Measurements from ENCODE around the gene NOTCH4. TPM values are rescaled to one million over a fixed set of nuclear protein-coding genes. Genes with fewer than 3 reads are reported as not detected.

The NOTCH4 gene
- total and polyA plus RNA-seq, 9 of the 15 experiments (the other 6 are each of a cell fraction or from before 2014, with no cell fraction given), result 0.24 to 4.3 (median 1.7) TPM

GRCh38 chr6:32175711-32176475 is 48.0 kb downstream of the NOTCH4 start, which contains the start of gene AGPAT1 (continued):
- TF ChIP-seq ZBTB2 (IDR thresholded peaks at IDR 0.05) (0 out of 2 replicates have a peak, but pooled peaks have one; percentile 22), TRIM24 (IDR thresholded peaks at IDR 0.05) (no peak), TCF7L2 (IDR thresholded peaks at IDR 0.05; ENCODE audit: low read depth, low read length) (no peak), ETV5 (CRISPR knock-in tag; IDR thresholded peaks at IDR 0.05; ENCODE audit: low read depth) (no peak), PHB (CRISPR knock-in tag; IDR thresholded peaks at IDR 0.05) (no peak), ATF6 (CRISPR knock-in tag; IDR thresholded peaks at IDR 0.05) (no peak), RBFOX2 (IDR thresholded peaks at IDR 0.05; ENCODE audit: low read depth, low read length) (peak; percentile 77), HSF4 (CRISPR knock-in tag; IDR thresholded peaks at IDR 0.05; ENCODE audit: borderline replicate concordance) (no peak), NCOR1 (IDR thresholded peaks at IDR 0.05) (no peak), ZNF699 (CRISPR knock-in tag; IDR thresholded peaks at IDR 0.05; ENCODE audit: insufficient replicate concordance) (no peak), GATAD2A (IDR thresholded peaks at IDR 0.05) (no peak), ZBTB5 (IDR thresholded peaks at IDR 0.05) (no peak), RFX1 (IDR thresholded peaks at IDR 0.05) (no peak), GTF2B (IDR thresholded peaks at IDR 0.05; ENCODE audit: extremely low read depth, insufficient read length) (no peak), TRIM25 (IDR thresholded peaks at IDR 0.05; ENCODE audit: borderline replicate concordance) (no peak)

All from K562 (cell line).